HepG2 (cell line): Measurements from ENCODE around the gene TOPORS. TPM values are rescaled to one million over a fixed set of nuclear protein-coding genes. Genes with fewer than 3 reads are reported as not detected.

ENCODE experiments used
- DRAP1 ChIP-seq: IDR thresholded peaks from 2 replicates; pipeline ENCODE4 v1.6.1; 2016; ENCODE audit warnings: missing genetic modification reagents, missing compliant biosample characterization
- DZIP1 ChIP-seq: sonication (generic); formaldehyde crosslinking; IDR thresholded peaks from 2 replicates; pipeline ENCODE4 v1.5.0; 2020; ENCODE audit warnings: mild to moderate bottlenecking, missing genetic modification reagents
- EEA1 ChIP-seq: sonication (generic); formaldehyde crosslinking; IDR thresholded peaks from 2 replicates; pipeline ENCODE4 v1.5.1; 2020; ENCODE audit warnings: mild to moderate bottlenecking, missing genetic modification reagents, borderline replicate concordance
- GMEB1 ChIP-seq: sonication (generic); formaldehyde crosslinking; IDR thresholded peaks from 2 replicates; pipeline ENCODE4 v1.5.1; 2020; ENCODE audit warnings: missing genetic modification reagents, mild to moderate bottlenecking, borderline replicate concordance
- LCORL ChIP-seq, 2 experiments: fragments of 450-650 bp in 1 of 2; sonication (generic) in 1 of 2; formaldehyde crosslinking in 1 of 2; IDR thresholded peaks; 2 replicates each; pipeline versions ENCODE4 v1.5.0 to v1.6.1; 2017 to 2020; ENCODE audit warnings: antibody characterized with exemption in 1 of 2, missing genetic modification reagents in 1 of 2
- MED8 ChIP-seq: sonication (generic); formaldehyde crosslinking; IDR thresholded peaks from 2 replicates; pipeline ENCODE4 v1.8.1; 2023; ENCODE audit warnings: mild to moderate bottlenecking, missing genetic modification reagents; ENCODE audit not compliant: insufficient replicate concordance
- NFRKB ChIP-seq: fragments of 450-650 bp; IDR thresholded peaks from 2 replicates; pipeline ENCODE4 v1.6.1; 2017
- SP2 ChIP-seq: sonication (generic); formaldehyde crosslinking; IDR thresholded peaks from 2 replicates; pipeline ENCODE4 v1.5.1; 2020; ENCODE audit warnings: mild to moderate bottlenecking, missing genetic modification reagents
- THYN1 ChIP-seq: sonication (generic); formaldehyde crosslinking; IDR thresholded peaks from 2 replicates; pipeline ENCODE4 v1.8.1; 2023; ENCODE audit warnings: low read depth, mild to moderate bottlenecking, moderate library complexity, missing genetic modification reagents, borderline replicate concordance
- ZBTB20 ChIP-seq: sonication (generic); formaldehyde crosslinking; IDR thresholded peaks from 2 replicates; pipeline ENCODE4 v1.8.1; 2023; ENCODE audit warnings: missing genetic modification reagents, low read depth, mild to moderate bottlenecking, borderline replicate concordance
- ZBTB4 ChIP-seq: sonication (generic); formaldehyde crosslinking; IDR thresholded peaks from 2 replicates; pipeline ENCODE4 v1.4.0; 2020; ENCODE audit warnings: missing genetic modification reagents, mild to moderate bottlenecking, borderline replicate concordance
- ZNF160 ChIP-seq: sonication (generic); formaldehyde crosslinking; IDR thresholded peaks from 2 replicates; pipeline ENCODE4 v1.8.0; 2022; ENCODE audit warnings: mild to moderate bottlenecking, inconsistent platforms, missing genetic modification reagents
- ZNF235 ChIP-seq: sonication (generic); formaldehyde crosslinking; IDR thresholded peaks from 2 replicates; pipeline ENCODE4 v1.8.1; 2023; ENCODE audit warnings: mild to moderate bottlenecking, missing genetic modification reagents, borderline replicate concordance
- ZNF44 ChIP-seq: sonication (generic); formaldehyde crosslinking; IDR thresholded peaks from 2 replicates; pipeline ENCODE4 v1.5.1; 2020; ENCODE audit warnings: mild to moderate bottlenecking, missing genetic modification reagents
- ZNF451 ChIP-seq: sonication (generic); formaldehyde crosslinking; IDR thresholded peaks from 2 replicates; pipeline ENCODE4 v1.5.0; 2020; ENCODE audit warnings: mild to moderate bottlenecking, missing genetic modification reagents
- ZNF660 ChIP-seq: sonication (generic); formaldehyde crosslinking; IDR thresholded peaks from 2 replicates; pipeline ENCODE4 v1.5.1; 2020; ENCODE audit warnings: mild to moderate bottlenecking, low read depth, missing genetic modification reagents, borderline replicate concordance
- ZNF775 ChIP-seq: sonication (generic); formaldehyde crosslinking; IDR thresholded peaks from 2 replicates; pipeline ENCODE4 v1.4.0; 2020; ENCODE audit warnings: missing genetic modification reagents, mild to moderate bottlenecking, moderate library complexity, borderline replicate concordance
- ZNF792 ChIP-seq: IDR thresholded peaks from 2 replicates; pipeline ENCODE4 v1.6.1; 2016
- ZNF841 ChIP-seq: sonication (generic); formaldehyde crosslinking; IDR thresholded peaks from 2 replicates; pipeline ENCODE4 v1.8.1; 2023; ENCODE audit warnings: missing genetic modification reagents, borderline replicate concordance
- ZSCAN20 ChIP-seq: sonication (generic); formaldehyde crosslinking; IDR thresholded peaks from 2 replicates; pipeline ENCODE4 v1.4.0; 2020; ENCODE audit warnings: missing genetic modification reagents, mild to moderate bottlenecking, borderline replicate concordance
- ZZZ3 ChIP-seq: sonication (generic); formaldehyde crosslinking; IDR thresholded peaks from 2 replicates; pipeline ENCODE4 v1.4.0; 2020; ENCODE audit warnings: missing genetic modification reagents, mild to moderate bottlenecking, borderline replicate concordance
- polyA plus RNA-seq, 8 experiments: library from polyadenylated mRNA; depleted of rRNA in 3 of 8; stranded (reverse) in 7 of 8; unstranded in 1 of 8; fragments of >200 nt; fragmentation: Illumina TruSeq in 4 of 8; extraction: Trizol in 4 of 8; gene quantifications; 2 replicates each; pipeline versions ENCODE4 v1.2.1 to v1.2.3, GENCODE V29; 2011 to 2016; ENCODE audit warnings: low read depth in 4 of 8, missing spikeins in 1 of 8, mixed read lengths in 1 of 8; ENCODE audit not compliant: insufficient read depth in 1 of 8
- total RNA-seq, 5 experiments: library from RNA; depleted of rRNA; stranded (reverse); fragments of >200 nt; fragmentation: Illumina TruSeq; extraction: Trizol; gene quantifications; 2 replicates each; pipeline ENCODE4 v1.2.3, GENCODE V29; 2016; ENCODE audit warnings: low read depth in 1 of 5

TOPORS gene
- total and polyA plus RNA-seq, 2 of the 13 experiments (the other 11 are each of a cell fraction or from before 2014, with no cell fraction given): 6.8 to 19.6 TPM

GRCh38 chr9:32552172-32552872 lies at the start of gene TOPORS, which contains the start of gene SMIM27 (continued):
- peak; percentile 84 for TF ChIP-seq NFRKB
- peak; percentile 31 for TF ChIP-seq ZNF792
- TF ChIP-seq ZNF841 (CRISPR knock-in tag): no peak
- 0 out of 2 replicates have a peak, but pooled peaks have one; percentile 38 for TF ChIP-seq ZNF160 (CRISPR knock-in tag)
- TF ChIP-seq SP2 (CRISPR knock-in tag): peak; percentile 52
- no peak for TF ChIP-seq THYN1 (CRISPR knock-in tag)
- peak; percentile 55 for TF ChIP-seq DRAP1 (CRISPR knock-in tag)
- TF ChIP-seq EEA1 (CRISPR knock-in tag): no peak
- TF ChIP-seq ZNF660: no peak
- TF ChIP-seq ZSCAN20: 0 out of 2 replicates have a peak, but pooled peaks have one; percentile 54
- TF ChIP-seq LCORL (IDR thresholded peaks at IDR 0.05): no peak
- no peak for TF ChIP-seq LCORL (CRISPR knock-in tag; IDR thresholded peaks at IDR 0.05)
- peak; percentile 66; the same call in 1 of the 2 replicates for TF ChIP-seq ZZZ3
- TF ChIP-seq GMEB1 (CRISPR knock-in tag): peak; percentile 74
- 0 out of 2 replicates have a peak, but pooled peaks have one; percentile 28 for TF ChIP-seq ZNF451 (CRISPR knock-in tag)
- TF ChIP-seq MED8 (CRISPR knock-in tag): peak; percentile 42
- TF ChIP-seq ZBTB4: 0 out of 2 replicates have a peak, but pooled peaks have one; percentile 35
- no peak for TF ChIP-seq ZNF235 (CRISPR knock-in tag)
- peak; percentile 67; the same call in 1 of the 2 replicates for TF ChIP-seq ZNF775 (CRISPR knock-in tag)
- no peak for TF ChIP-seq DZIP1 (CRISPR knock-in tag)
- TF ChIP-seq ZNF44: no peak
- TF ChIP-seq ZBTB20 (CRISPR knock-in tag): peak; percentile 94
